DMS114 treated with DMSO at 0.1 percent for 48 hours (cell line): ENCODE measurements around the gene FGGY.

ENCODE experiments used
- DNase-seq: peaks from one replicate; lab custom pipeline; 2025; ENCODE audit not compliant: unreplicated experiment; lab: John Stamatoyannopoulos, UW

Gene FGGY

GRCh38 chr1:59379371-59379728 lies 82.5 kb downstream of the FGGY start:
- DNase-seq = no peak

- no peak for DNase-seq
These were observed 87.1 kb downstream of the FGGY start for GRCh38 chr1:59383963-59384362.

GRCh38 chr1:59384443-59384842 lies 87.5 kb downstream of the FGGY start:
- DNase-seq = no peak

GRCh38 chr1:59388191-59388590 lies 91.3 kb downstream of the FGGY start:
- DNase-seq = no peak

- DNase-seq = no peak
These were observed 93.0 kb downstream of the FGGY start for GRCh38 chr1:59389847-59390246.

GRCh38 chr1:59390307-59390706 lies 93.4 kb downstream of the FGGY start:
- no peak for DNase-seq

- DNase-seq = no peak
These were observed 94.6 kb downstream of the FGGY start for GRCh38 chr1:59391212-59392179.

- no peak for DNase-seq
These were observed 96.6 kb downstream of the FGGY start for GRCh38 chr1:59393211-59394180.

GRCh38 chr1:59394706-59395425 lies 98.0 kb downstream of the FGGY start:
- DNase-seq = no peak

GRCh38 chr1:59396387-59396786 lies 99.5 kb downstream of the FGGY start:
- no peak for DNase-seq

GRCh38 chr1:59397139-59397858 lies 100.4 kb downstream of the FGGY start:
- no peak for DNase-seq

- DNase-seq = no peak
These were observed 102.7 kb downstream of the FGGY start for GRCh38 chr1:59399642-59400041.

- DNase-seq = no peak
These were observed 104.7 kb downstream of the FGGY start for GRCh38 chr1:59401581-59401980.

GRCh38 chr1:59404796-59405195 lies 107.9 kb downstream of the FGGY start:
- DNase-seq = no peak

- no peak for DNase-seq
These were observed 109.7 kb downstream of the FGGY start for GRCh38 chr1:59406437-59407164.

GRCh38 chr1:59408608-59409240 lies 111.8 kb downstream of the FGGY start:
- DNase-seq = no peak

GRCh38 chr1:59409549-59409948 lies 112.7 kb downstream of the FGGY start:
- DNase-seq = no peak

- no peak for DNase-seq
These were observed 113.1 kb downstream of the FGGY start for GRCh38 chr1:59409986-59410385.

GRCh38 chr1:59410457-59410856 lies 113.6 kb downstream of the FGGY start:
- no peak for DNase-seq
